NCI-H526 (cell line): ENCODE results near the gene ADRA2C.

Source experiments
- DNase-seq, 2 experiments: peaks; one replicate each; lab custom pipeline; 2025; lab: John Stamatoyannopoulos, UW

The ADRA2C gene

GRCh38 chr4:3733195-3733594 lies 33.0 kb upstream of the ADRA2C start:
- no peak for DNase-seq

DNA sequence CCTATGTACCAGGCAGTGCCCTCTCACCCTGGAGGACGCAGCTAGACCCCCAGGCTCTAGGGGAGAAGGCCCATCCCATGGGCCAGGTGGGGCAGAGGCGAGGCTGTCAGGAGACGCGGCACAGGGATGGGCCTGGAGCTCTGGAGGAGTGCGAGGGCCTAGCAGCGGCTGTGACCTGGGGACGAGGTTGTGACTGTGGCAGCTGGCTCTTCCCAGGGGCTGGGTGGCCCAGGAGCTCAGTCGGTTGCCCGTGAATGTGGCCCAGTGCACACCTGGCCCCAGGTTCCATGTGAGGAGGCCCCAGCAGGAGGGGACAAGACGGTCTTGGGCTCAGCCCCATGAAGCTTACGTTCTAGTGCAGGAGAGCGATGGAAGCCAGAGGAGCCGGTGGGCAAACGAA lies 31.0 kb upstream of the ADRA2C start:
- DNase-seq: no peak

DNA sequence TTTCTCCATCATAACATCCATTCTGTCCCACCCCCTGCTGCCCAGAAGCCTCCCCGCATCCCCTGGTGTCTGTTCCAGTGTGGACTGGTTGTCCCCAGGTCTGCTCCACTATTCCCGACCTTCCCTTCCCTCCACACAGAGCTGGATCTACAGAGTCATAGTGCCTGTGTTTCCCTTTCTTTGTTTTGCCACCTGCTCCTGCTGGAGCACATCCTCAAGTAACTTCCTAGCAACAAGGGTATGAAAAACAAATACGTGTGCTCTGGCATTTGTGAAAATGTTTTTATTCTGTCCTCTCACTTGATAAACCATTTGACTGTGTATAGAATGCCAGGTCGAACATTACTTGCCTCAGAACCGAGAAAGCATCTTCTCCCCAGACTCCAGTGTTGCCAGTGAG lies 29.9 kb upstream of the ADRA2C start:
- no peak for DNase-seq

GRCh38 chr4:3736806-3737205 lies 29.4 kb upstream of the ADRA2C start:
- no peak for DNase-seq

DNA sequence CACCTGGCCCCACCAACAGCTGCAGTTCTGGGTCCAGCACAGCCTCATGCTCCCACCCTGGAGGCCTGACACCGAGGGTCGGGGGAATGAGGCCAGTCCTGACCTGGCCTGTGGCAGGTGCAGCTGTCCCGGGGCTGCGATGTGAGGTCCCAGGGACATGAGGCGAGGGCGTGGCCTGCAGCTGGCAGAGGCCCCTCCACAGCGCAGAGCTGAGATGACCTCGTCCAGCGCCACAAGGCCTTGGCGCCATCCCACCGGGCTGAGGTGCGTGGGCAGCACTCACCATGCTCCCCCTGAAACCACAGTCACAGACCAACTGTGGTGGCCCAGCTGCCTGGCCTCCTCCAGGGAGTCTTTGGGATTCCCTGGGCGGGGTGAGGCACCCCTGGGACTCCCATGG lies 26.6 kb upstream of the ADRA2C start:
- no peak for DNase-seq

- DNase-seq: no peak
These were observed 25.9 kb upstream of the ADRA2C start for GRCh38 chr4:3740256-3740655.

GRCh38 chr4:3741217-3742011 lies 24.8 kb upstream of the ADRA2C start:
- peak in 1 of 2 experiments; percentile 62 for DNase-seq

GRCh38 chr4:3742610-3743009 lies 23.6 kb upstream of the ADRA2C start:
- DNase-seq: no peak

DNA sequence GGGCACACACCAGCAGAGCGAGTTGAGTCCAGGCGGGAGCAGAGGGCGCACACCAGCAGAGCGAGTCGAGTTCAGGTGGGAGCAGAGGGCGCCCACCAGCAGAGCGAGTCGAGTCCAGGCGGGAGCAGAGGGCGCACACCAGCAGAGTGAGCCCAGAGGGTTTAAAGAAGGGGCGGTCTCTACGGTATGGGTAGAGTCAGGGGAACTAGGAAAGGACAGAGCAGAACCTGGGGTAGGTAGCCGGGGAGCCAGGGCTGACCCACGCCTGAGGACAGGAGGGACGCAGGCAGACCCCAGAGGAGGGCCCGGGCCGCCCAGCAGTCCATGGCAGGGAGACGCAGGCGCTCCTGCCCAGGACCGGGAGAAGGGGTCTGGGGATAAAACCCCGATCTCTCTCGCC lies 22.0 kb upstream of the ADRA2C start:
- no peak for DNase-seq

DNA sequence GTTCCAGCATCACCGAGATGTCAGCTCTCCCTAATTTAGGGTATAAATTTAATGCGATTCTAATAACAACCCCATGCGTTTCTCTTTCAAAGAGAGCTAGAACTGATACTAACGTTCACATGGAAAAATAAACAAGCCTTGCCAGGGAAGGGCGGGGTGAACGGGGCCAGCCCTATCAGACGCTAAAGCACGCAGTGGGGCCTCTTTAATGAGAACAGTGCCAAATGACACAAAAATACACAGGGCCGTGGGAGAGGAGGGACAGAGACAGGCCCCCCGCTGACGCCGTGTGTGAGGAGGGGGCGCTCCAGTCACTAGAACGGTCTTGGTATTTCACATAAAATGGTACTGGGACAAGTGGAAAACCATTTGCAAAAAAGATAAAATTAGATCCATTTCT lies 21.3 kb upstream of the ADRA2C start:
- DNase-seq: peak in 1 of 2 experiments; percentile 58

- peak; percentile 55 to 59 for DNase-seq
These were observed 20.1 kb upstream of the ADRA2C start for GRCh38 chr4:3745886-3746656.

DNA sequence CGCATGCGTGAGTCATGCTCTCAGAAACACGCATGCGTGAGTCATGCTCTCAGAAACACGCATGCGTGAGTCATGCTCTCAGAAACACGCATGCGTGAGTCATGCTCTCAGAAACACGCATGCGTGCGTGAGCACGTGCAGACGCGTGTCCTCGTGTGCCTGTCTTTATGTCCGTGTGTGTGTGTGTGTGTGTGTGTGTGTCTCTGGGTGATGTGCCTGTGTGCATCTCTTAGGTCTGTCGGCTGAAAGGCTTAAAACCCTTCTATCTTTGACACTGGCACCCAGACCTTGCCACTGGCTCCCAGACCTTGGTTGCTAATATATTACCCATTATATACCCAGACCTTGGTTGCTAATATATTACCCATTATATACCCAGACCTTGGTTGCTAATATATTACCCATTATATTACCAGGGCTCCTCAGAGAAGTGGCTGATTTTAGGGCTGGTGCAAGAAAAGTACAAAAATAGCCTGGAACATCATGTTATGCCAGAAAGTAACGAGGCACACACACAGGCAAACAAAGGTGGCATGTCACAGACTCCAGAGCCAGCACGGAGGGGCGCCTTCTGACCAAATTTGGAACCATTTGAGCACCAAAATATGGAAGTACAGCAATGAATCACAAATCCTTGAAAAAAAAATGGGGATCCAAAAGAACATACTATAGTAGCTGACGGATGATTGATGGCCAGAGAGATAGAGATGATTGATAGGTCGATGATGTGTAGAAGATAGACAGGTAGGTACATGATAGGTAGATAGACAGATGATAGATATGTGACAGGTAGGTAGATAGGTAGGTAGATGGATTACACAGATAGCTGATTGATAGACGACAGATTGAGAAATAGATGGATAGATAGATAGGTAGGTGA lies 19.2 kb upstream of the ADRA2C start:
- peak; percentile 42 to 69 for DNase-seq

GRCh38 chr4:3747581-3747904 lies 18.6 kb upstream of the ADRA2C start:
- DNase-seq: peak in 1 of 2 experiments; percentile 15

DNA sequence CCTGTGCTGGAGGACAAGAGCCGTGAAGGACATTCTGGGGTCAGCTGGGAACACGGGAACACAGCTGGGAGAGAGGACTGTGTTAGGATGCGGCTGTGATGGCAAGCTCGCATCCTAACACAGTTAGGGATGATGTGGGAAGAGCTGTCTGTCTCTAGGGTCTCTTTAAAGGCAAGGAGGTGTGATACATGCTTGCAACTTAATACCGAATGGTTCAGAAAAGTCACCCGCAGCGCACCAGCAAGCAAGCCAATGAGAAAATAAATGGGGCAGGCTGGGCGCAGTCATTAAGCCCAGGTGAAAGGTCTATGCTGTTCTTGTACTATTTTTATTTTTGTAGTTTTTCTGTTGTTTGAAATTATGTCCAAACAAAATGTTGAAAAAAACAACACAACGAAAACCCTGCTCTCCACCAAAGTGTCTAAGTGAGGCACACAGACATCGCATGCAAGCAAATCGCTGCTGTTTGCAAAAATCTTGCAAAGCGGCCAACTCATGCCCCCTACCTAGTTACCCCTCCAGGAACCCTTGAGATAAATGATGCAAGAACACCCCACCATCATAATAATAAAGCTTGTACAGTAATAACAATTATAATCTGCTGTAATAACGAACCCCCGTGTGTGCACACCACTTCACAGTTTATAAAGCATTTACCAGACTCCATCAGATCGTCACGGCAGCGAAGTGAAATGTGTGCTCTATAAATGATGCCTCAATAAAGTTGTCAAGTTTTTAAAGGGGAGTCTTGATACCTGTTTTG lies 17.9 kb upstream of the ADRA2C start:
- no peak for DNase-seq

- no peak for DNase-seq
These were observed 17.1 kb upstream of the ADRA2C start for GRCh38 chr4:3749081-3749480.

DNA sequence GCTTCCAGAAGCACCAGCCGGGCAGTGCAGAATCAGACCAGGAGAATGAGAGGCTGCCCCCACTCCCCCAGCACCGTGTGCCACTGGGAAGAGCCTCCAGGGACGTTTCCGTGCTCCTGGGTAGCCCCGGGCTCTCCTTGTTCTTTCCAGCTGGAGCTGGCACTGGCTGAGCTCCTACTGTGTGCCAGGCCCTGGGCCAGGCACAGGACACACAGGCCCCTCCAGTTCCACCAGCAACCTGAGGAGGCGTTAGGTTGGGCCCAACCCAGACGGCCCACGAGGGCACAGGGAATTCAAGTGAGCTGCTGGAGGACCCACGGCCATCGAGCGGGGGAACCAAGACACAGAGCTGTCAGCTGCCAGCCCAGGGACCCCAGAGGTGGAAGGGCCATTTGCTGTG lies 15.9 kb upstream of the ADRA2C start:
- DNase-seq: no peak

DNA sequence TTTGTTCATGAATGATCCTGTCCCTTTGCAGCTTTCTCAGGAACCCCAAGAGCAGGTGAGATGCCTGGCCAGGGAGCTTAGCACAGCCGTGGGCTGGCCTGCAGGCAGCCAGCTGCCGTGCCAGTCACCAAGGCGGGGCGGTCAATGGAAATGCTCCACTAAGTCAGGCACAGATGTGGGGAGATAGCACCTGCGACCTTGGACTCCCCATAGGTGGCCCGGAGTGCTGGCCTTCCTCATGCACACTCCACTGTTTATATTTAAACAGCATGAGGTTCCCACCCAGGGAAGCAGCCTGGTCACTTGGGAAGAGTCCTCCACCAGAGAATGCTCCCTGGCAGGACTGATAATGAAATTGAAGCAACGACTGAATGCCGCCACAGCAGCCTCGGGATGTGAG lies 14.2 kb upstream of the ADRA2C start:
- no peak for DNase-seq

- no peak for DNase-seq
These were observed 12.3 kb upstream of the ADRA2C start for GRCh38 chr4:3753726-3754412.

- peak in 1 of 2 experiments; percentile 50 for DNase-seq
These were observed 9.7 kb upstream of the ADRA2C start for GRCh38 chr4:3756343-3757059.

DNA sequence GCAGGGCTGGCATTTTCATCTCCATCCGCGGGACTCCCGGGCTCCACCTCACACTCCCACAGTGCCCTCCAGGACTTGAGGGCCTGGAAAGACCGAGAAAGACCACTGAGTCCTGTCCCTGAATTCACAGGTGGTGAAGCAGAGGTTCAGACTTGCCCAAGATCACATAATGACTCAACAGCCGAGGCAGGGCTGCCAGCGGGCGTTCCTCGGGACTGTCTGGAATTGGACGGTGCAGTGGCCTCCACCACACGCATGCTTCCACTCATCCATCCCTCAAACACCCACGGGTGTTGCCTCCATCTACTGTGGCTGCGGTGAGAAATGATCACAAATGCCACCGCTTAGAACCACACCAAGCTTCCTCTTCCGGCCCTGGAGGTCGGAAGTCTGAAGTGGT lies 6.9 kb upstream of the ADRA2C start:
- DNase-seq: no peak

DNA sequence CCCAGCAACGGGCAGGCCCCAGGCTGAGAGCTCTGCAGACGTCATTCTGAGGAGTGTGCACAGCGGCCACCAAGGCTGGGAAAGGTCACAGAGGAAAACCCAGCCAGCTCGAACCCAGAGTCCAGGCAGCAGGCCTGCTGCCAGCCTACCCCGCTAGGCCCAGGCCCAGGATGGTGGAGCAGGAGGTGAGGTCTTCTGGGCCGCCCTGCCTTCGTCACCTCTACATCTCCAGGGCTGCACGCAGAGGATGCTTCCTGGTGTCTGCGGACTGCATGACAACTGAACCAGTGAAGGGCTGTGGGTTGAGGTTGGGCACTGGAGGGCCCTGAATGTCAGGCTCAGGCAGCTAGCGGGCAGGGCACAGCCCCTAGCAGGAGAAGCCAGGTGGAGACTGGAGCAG lies 5.8 kb upstream of the ADRA2C start:
- DNase-seq: no peak
